HG02885 (cell line): ENCODE results near the gene ABITRAM.

Source experiments
- ATAC-seq: cut with Tn5 transposase; IDR thresholded peaks from one replicate; pipeline ENCODE4 v1.9.1; 2021; ENCODE audit warnings: mild to moderate bottlenecking; ENCODE audit not compliant: unreplicated experiment, poor library complexity

ABITRAM gene

GRCh38 chr9:108980893-108981292, 46.7 kb downstream of the ABITRAM start:
- no peak for ATAC-seq

- no peak for ATAC-seq
These were observed 49.7 kb downstream of the ABITRAM start for GRCh38 chr9:108983885-108984284.
